Caco-2 (cell line): ENCODE measurements around the gene CLMN. TPM values are rescaled to one million over a fixed set of nuclear protein-coding genes. Genes with fewer than 3 reads are reported as not detected.

ENCODE experiments used
- BruUV-seq: library from RNA; stranded (reverse); fragments of 400-500 nt; replicated peaks from 2 replicates; lab custom pipeline; 2021; lab: Mats Ljungman, UMichigan
- CTCF ChIA-PET: fragments of 300-600 bp; sonication (Branson Sonifier 250); formaldehyde crosslinking; loops from one replicate; lab custom pipeline; 2022; ENCODE audit warnings: antibody characterized with exemption; lab: Charles Lee
- POLR2A ChIA-PET: fragments of 300-600 bp; sonication (Branson Sonifier 250); formaldehyde crosslinking; loops from one replicate; lab custom pipeline; 2022; ENCODE audit warnings: antibody characterized with exemption; lab: Charles Lee
- DNase-seq, 2 experiments: peaks; one replicate each; pipeline versions ENCODE4 v3.0.0 to v3.0.0-alpha.2; 2020 to 2022
- H3K27me3 ChIP-seq: replicated peaks from 2 replicates; pipeline ENCODE4 v1.6.0; 2011; ENCODE audit warnings: low read length; ENCODE audit not compliant: control insufficient read depth, insufficient read depth
- H3K36me3 ChIP-seq: 2 replicates; pipeline ENCODE4 v1.5.1; 2011; ENCODE audit warnings: low read length; ENCODE audit not compliant: control insufficient read depth, insufficient read depth
- H3K4me1 ChIP-seq: fragments of 250-450 bp; sonication (Bioruptor Pico); 2 replicates; pipeline ENCODE4 v1.5.1; 2020; ENCODE audit warnings: mild to moderate bottlenecking
- H3K4me3 ChIP-seq: 2 replicates; pipeline ENCODE4 v1.5.1; 2011; ENCODE audit warnings: low read depth, mild to moderate bottlenecking, control low read depth, low read length
- H3K9me3 ChIP-seq: fragments of 250-450 bp; sonication (Bioruptor Pico); 2 replicates; pipeline ENCODE4 v1.5.1; 2020; ENCODE audit warnings: mild to moderate bottlenecking, moderate library complexity
- H3K27ac Mint-ChIP-seq: one replicate; pipeline ENCODE4 v1.8.0; 2022; ENCODE audit warnings: mixed read lengths; ENCODE audit not compliant: unreplicated experiment
- H3K27me3 Mint-ChIP-seq: one replicate; pipeline ENCODE4 v1.8.0; 2022; ENCODE audit warnings: mixed read lengths; ENCODE audit not compliant: insufficient read depth, unreplicated experiment
- H3K36me3 Mint-ChIP-seq: one replicate; pipeline ENCODE4 v1.8.0; 2022; ENCODE audit warnings: mild to moderate bottlenecking, mixed read lengths; ENCODE audit not compliant: insufficient read depth, unreplicated experiment
- H3K4me1 Mint-ChIP-seq: one replicate; pipeline ENCODE4 v1.8.0; 2022; ENCODE audit warnings: low read depth, mixed read lengths; ENCODE audit not compliant: unreplicated experiment
- H3K4me3 Mint-ChIP-seq: one replicate; pipeline ENCODE4 v1.8.0; 2022; ENCODE audit warnings: mild to moderate bottlenecking, moderate library complexity, mixed read lengths; ENCODE audit not compliant: unreplicated experiment
- H3K9me3 Mint-ChIP-seq: one replicate; pipeline ENCODE4 v1.8.0; 2022; ENCODE audit warnings: mixed read lengths; ENCODE audit not compliant: unreplicated experiment
- CTCF ChIP-seq, 2 experiments: fragments of 200-600 bp in 1 of 2; IDR thresholded peaks; 1 replicate in 1 of 2; 2 replicates in 1 of 2; pipeline versions ENCODE4 v1.5.1 to v1.8.0; 2011 to 2022; ENCODE audit warnings: antibody characterized with exemption in 1 of 2, control low read depth in 1 of 2, inconsistent platforms in 1 of 2, low read depth in 1 of 2, low read length in 1 of 2, mild to moderate bottlenecking in 1 of 2, moderate library complexity in 1 of 2; ENCODE audit not compliant: insufficient read depth in 1 of 2, severe bottlenecking in 1 of 2, unreplicated experiment in 1 of 2
- intact Hi-C: fragments of 100-400 bp; cut with micrococcal nuclease; formaldehyde crosslinking; loops from one replicate; pipeline ENCODE4 v1.10.0; 2022; ENCODE audit not compliant: unreplicated experiment
- total RNA-seq: library from RNA; stranded (reverse); gene quantifications from 2 replicates; pipeline ENCODE4 v1.2.3, GENCODE V29; 2022

The CLMN gene
- total RNA-seq, 1 experiment from 2014 or later = 6.7 TPM

GRCh38 chr14:95353007-95353406 lies 33.3 kb upstream of the CLMN start:
- Mint-ChIP-seq H3K27me3 (no peaks in the 10 kb centered on the region), H3K36me3 (no peaks in the 10 kb centered on the region), H3K4me1 (no peaks in the 10 kb centered on the region), H3K4me3 (no peak overlapping the region), H3K27ac (no peak overlapping the region), H3K9me3 (peaks cover 12% of the 10 kb centered on the region)
- no peaks in the 10 kb centered on the region for H3K9me3 ChIP-seq
- no peak for TF ChIP-seq CTCF (IDR thresholded peaks at IDR 0.05; ENCODE audit: insufficient read depth in 1 of 2, low read depth in 1 of 2, low read length in 1 of 2, severe bottlenecking in 1 of 2, unreplicated experiment in 1 of 2)
- H3K27me3 ChIP-seq = no peaks in the 10 kb centered on the region
- intact Hi-C loops = no loop called here
- CTCF ChIA-PET = no interaction called here
- no TSS peak for BruUV-seq
- no peak for DNase-seq
- POLR2A ChIA-PET = no interaction called here
- H3K4me3 ChIP-seq = no peak overlapping the region
- H3K4me1 ChIP-seq = no peaks in the 10 kb centered on the region
- no peaks in the 10 kb centered on the region for H3K36me3 ChIP-seq

GRCh38 chr14:95352481-95352880 lies 32.8 kb upstream of the CLMN start:
- no peaks in the 10 kb centered on the region for H3K27me3 Mint-ChIP-seq
- H3K4me1 ChIP-seq = no peaks in the 10 kb centered on the region
- ChIA-PET POLR2A (no interaction called here), CTCF (interaction anchor here (0.7 kb wide), 1 partner anchor 1112 kb away, joined by 3 read pairs; no protein-coding TSS in a partner anchor)
- no peaks in the 10 kb centered on the region for H3K36me3 Mint-ChIP-seq
- H3K4me3 ChIP-seq = no peak overlapping the region
- no peaks in the 10 kb centered on the region for H3K4me1 Mint-ChIP-seq
- BruUV-seq = no TSS peak
- H3K9me3 ChIP-seq = no peaks in the 10 kb centered on the region
- no peaks in the 10 kb centered on the region for H3K36me3 ChIP-seq
- H3K27me3 ChIP-seq = no peaks in the 10 kb centered on the region
- peaks cover 12% of the 10 kb centered on the region for H3K9me3 Mint-ChIP-seq
- H3K4me3 Mint-ChIP-seq = no peak overlapping the region
- H3K27ac Mint-ChIP-seq = no peak overlapping the region
- no peak for TF ChIP-seq CTCF (IDR thresholded peaks at IDR 0.05; ENCODE audit: insufficient read depth in 1 of 2, low read depth in 1 of 2, low read length in 1 of 2, severe bottlenecking in 1 of 2, unreplicated experiment in 1 of 2)
- intact Hi-C loops = no loop called here
- DNase-seq = no peak

- no peaks in the 10 kb centered on the region for H3K36me3 ChIP-seq
- BruUV-seq = no TSS peak
- H3K27me3 ChIP-seq = no peaks in the 10 kb centered on the region
- no peak for TF ChIP-seq CTCF (IDR thresholded peaks at IDR 0.05; ENCODE audit: insufficient read depth in 1 of 2, low read depth in 1 of 2, low read length in 1 of 2, severe bottlenecking in 1 of 2, unreplicated experiment in 1 of 2)
- H3K9me3 ChIP-seq = no peaks in the 10 kb centered on the region
- Mint-ChIP-seq H3K36me3 (no peaks in the 10 kb centered on the region), H3K9me3 (peaks cover under 1% of the 10 kb centered on the region), H3K4me1 (peaks cover 8% of the 10 kb centered on the region), H3K27ac (no peak overlapping the region), H3K4me3 (no peak overlapping the region), H3K27me3 (no peaks in the 10 kb centered on the region)
- no peak overlapping the region for H3K4me3 ChIP-seq
- no peaks in the 10 kb centered on the region for H3K4me1 ChIP-seq
- DNase-seq = no peak
- intact Hi-C loops = loop anchor here (5.0 kb wide), 1 partner anchor 33 kb away; no protein-coding TSS in a partner anchor
- ChIA-PET POLR2A (no interaction called here), CTCF (no interaction called here)
Observed at GRCh38 chr14:95349241-95349640, 29.5 kb upstream of the CLMN start.
